ENCODE results near the gene MOB3B. TPM values are rescaled to one million over a fixed set of nuclear protein-coding genes. Genes with fewer than 3 reads are reported as not detected.

MOB3B gene
- total RNA-seq, 1 experiment from 2014 or later: not detected

GRCh38 chr9:27386571-27387091 is 143.0 kb downstream of the MOB3B start:
- no peak for DNase-seq (ENCODE audit: low spot score)
- in situ Hi-C loops (cut with HindIII; ENCODE audit: low sequenced_read_pairs): no loop called here

- DNase-seq (ENCODE audit: low spot score): peak; percentile 12
- in situ Hi-C loops (cut with HindIII; ENCODE audit: low sequenced_read_pairs): no loop called here
Measured at GRCh38 chr9:27385606-27386322, 143.8 kb downstream of the MOB3B start.

- no peak for DNase-seq (ENCODE audit: low spot score)
- in situ Hi-C loops (cut with HindIII; ENCODE audit: low sequenced_read_pairs): no loop called here
Measured at GRCh38 chr9:27384262-27385014, 145.2 kb downstream of the MOB3B start.

- no peak for DNase-seq (ENCODE audit: low spot score)
- in situ Hi-C loops (cut with HindIII; ENCODE audit: low sequenced_read_pairs): no loop called here
Measured at GRCh38 chr9:27383524-27383923, 146.1 kb downstream of the MOB3B start.

GRCh38 chr9:27382975-27383374 is 146.6 kb downstream of the MOB3B start:
- DNase-seq (ENCODE audit: low spot score): no peak
- in situ Hi-C loops (cut with HindIII; ENCODE audit: low sequenced_read_pairs): no loop called here

GRCh38 chr9:27382308-27382707 is 147.3 kb downstream of the MOB3B start:
- no peak for DNase-seq (ENCODE audit: low spot score)
- in situ Hi-C loops (cut with HindIII; ENCODE audit: low sequenced_read_pairs): no loop called here

- in situ Hi-C loops (cut with HindIII; ENCODE audit: low sequenced_read_pairs): no loop called here
- DNase-seq (ENCODE audit: low spot score): no peak
Measured at GRCh38 chr9:27379311-27380251, 150.0 kb downstream of the MOB3B start.

GRCh38 chr9:27377811-27378456 is 151.7 kb downstream of the MOB3B start:
- peak; percentile 23 for DNase-seq (ENCODE audit: low spot score)
- in situ Hi-C loops (cut with HindIII; ENCODE audit: low sequenced_read_pairs): no loop called here

- in situ Hi-C loops (cut with HindIII; ENCODE audit: low sequenced_read_pairs): no loop called here
- DNase-seq (ENCODE audit: low spot score): no peak
Measured at GRCh38 chr9:27377147-27377807, 152.3 kb downstream of the MOB3B start.

- no peak for DNase-seq (ENCODE audit: low spot score)
- in situ Hi-C loops (cut with HindIII; ENCODE audit: low sequenced_read_pairs): no loop called here
Measured at GRCh38 chr9:27373851-27374250, 155.8 kb downstream of the MOB3B start.

GRCh38 chr9:27372615-27373014 is 157.0 kb downstream of the MOB3B start:
- DNase-seq (ENCODE audit: low spot score): no peak
- in situ Hi-C loops (cut with HindIII; ENCODE audit: low sequenced_read_pairs): no loop called here

- no peak for DNase-seq (ENCODE audit: low spot score)
- in situ Hi-C loops (cut with HindIII; ENCODE audit: low sequenced_read_pairs): no loop called here
Measured at GRCh38 chr9:27371382-27371781, 158.2 kb downstream of the MOB3B start.

- in situ Hi-C loops (cut with HindIII; ENCODE audit: low sequenced_read_pairs): no loop called here
- no peak for DNase-seq (ENCODE audit: low spot score)
Measured at GRCh38 chr9:27369591-27369990, 160.0 kb downstream of the MOB3B start.

GRCh38 chr9:27368316-27368985 is 161.2 kb downstream of the MOB3B start:
- in situ Hi-C loops (cut with HindIII; ENCODE audit: low sequenced_read_pairs): no loop called here
- DNase-seq (ENCODE audit: low spot score): no peak

- in situ Hi-C loops (cut with HindIII; ENCODE audit: low sequenced_read_pairs): no loop called here
- no peak for DNase-seq (ENCODE audit: low spot score)
Measured at GRCh38 chr9:27367921-27368315, 161.7 kb downstream of the MOB3B start.

GRCh38 chr9:27367175-27367798 is 162.3 kb downstream of the MOB3B start:
- DNase-seq (ENCODE audit: low spot score): no peak
- in situ Hi-C loops (cut with HindIII; ENCODE audit: low sequenced_read_pairs): no loop called here

GRCh38 chr9:27365707-27366376 is 163.8 kb downstream of the MOB3B start:
- no peak for DNase-seq (ENCODE audit: low spot score)

More at GRCh38 chr9:27365707-27366376, 163.8 kb downstream of the MOB3B start:
- in situ Hi-C loops (cut with HindIII; ENCODE audit: low sequenced_read_pairs): no loop called here
